SU-DHL-6 (cell line): Measurements from ENCODE around the gene CLSTN3.

Experiments
- H2AFZ ChIP-seq: fragments of 200-600 bp; sonication (generic); 2 replicates; pipeline ENCODE4 v1.6.1; 2014; ENCODE audit warnings: low read depth, mild to moderate bottlenecking, moderate library complexity, mixed read lengths, antibody characterized with exemption, low read length; ENCODE audit not compliant: severe bottlenecking
- H3F3A ChIP-seq: fragments of 200-600 bp; shearing (Covaris generic); 2 replicates; pipeline ENCODE4 v1.6.0; 2016; ENCODE audit warnings: antibody characterized with exemption, mild to moderate bottlenecking; ENCODE audit not compliant: insufficient read depth
- H3K27ac ChIP-seq: fragments of 200-600 bp; sonication (generic); 2 replicates; pipeline ENCODE4 v1.5.1; 2016; ENCODE audit warnings: low read depth, mild to moderate bottlenecking, low read length, moderate library complexity, mixed read lengths
- H3K27me3 ChIP-seq: fragments of 200-600 bp; sonication (generic), shearing (Covaris generic); 2 replicates; pipeline ENCODE4 v1.6.0; 2014; ENCODE audit warnings: mild to moderate bottlenecking, low read length
- H3K36me3 ChIP-seq: fragments of 200-600 bp; sonication (generic); 2 replicates; pipeline ENCODE4 v1.6.1; 2014; ENCODE audit warnings: mild to moderate bottlenecking, low read length, mixed read lengths
- H3K4me2 ChIP-seq: fragments of 300-600, 200-600 bp; shearing (Covaris generic), sonication (generic); 2 replicates; pipeline ENCODE4 v1.6.0; 2014; ENCODE audit warnings: low read length, low read depth, mild to moderate bottlenecking; ENCODE audit not compliant: poor library complexity, severe bottlenecking
- H3K4me3 ChIP-seq: fragments of 200-600 bp; sonication (generic); 2 replicates; pipeline ENCODE4 v1.5.1; 2014; ENCODE audit warnings: antibody characterized with exemption, low read length, mild to moderate bottlenecking, mixed read lengths; ENCODE audit not compliant: insufficient read depth, poor library complexity, severe bottlenecking
- H3K79me2 ChIP-seq: fragments of 200-600 bp; sonication (generic); 2 replicates; pipeline ENCODE4 v1.6.1; 2014; ENCODE audit warnings: mild to moderate bottlenecking, low read length, moderate library complexity; ENCODE audit not compliant: insufficient read depth
- H3K9ac ChIP-seq: fragments of 200-600 bp; sonication (generic); 2 replicates; pipeline ENCODE4 v1.7.0; 2014; ENCODE audit warnings: mild to moderate bottlenecking, low read length
- H3K9me2 ChIP-seq: fragments of 200-600 bp; sonication (generic); replicated peaks from 2 replicates; pipeline ENCODE4 v1.6.1; 2014; ENCODE audit warnings: low read length; ENCODE audit not compliant: insufficient read depth
- H3K9me3 ChIP-seq: fragments of 200-600 bp; sonication (generic); 2 replicates; pipeline ENCODE4 v1.6.1; 2014; ENCODE audit warnings: low read length, mixed read lengths; ENCODE audit not compliant: insufficient read depth
- H4K20me1 ChIP-seq: fragments of 200-600 bp; sonication (generic); 2 replicates; pipeline ENCODE4 v1.6.1; 2014; ENCODE audit warnings: low read depth, mild to moderate bottlenecking, antibody characterized with exemption, low read length, moderate library complexity, mixed read lengths
- EZH2phosphoT487 ChIP-seq: fragments of 200-600 bp; sonication (generic), shearing (Covaris generic); conservative IDR thresholded peaks from 2 replicates; pipeline ENCODE4 v1.6.1; 2018; ENCODE audit warnings: mild to moderate bottlenecking, antibody characterized with exemption, low read length, moderate library complexity, mixed read lengths
- TF ChIP-seq, protein P1 (sequence below): fragments of 200-600 bp; sonication (generic); IDR thresholded peaks from one replicate; pipeline ENCODE4 v1.5.1; 2017; ENCODE audit warnings: antibody characterized with exemption, mild to moderate bottlenecking, low read length, moderate library complexity; ENCODE audit not compliant: insufficient read depth, poor library complexity, severe bottlenecking

Gene CLSTN3

DNA sequence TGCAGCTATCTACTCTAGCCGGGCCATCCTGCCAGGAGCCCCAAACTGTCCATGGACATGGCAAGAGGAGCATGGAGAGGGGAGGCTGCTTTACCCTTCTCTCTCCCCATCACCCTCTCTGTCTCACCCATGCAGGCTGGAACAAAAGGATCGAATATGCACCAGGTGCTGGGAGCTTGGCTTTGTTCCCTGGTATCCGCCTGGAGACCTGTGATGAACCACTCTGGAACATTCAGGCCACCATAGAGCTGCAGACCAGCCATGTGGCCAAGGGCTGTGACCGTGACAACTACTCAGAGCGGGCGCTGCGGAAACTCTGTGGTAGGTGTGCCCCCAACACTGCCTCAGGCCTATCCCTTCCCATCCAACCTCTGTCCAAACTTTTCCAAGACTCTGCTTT is 5.9 kb downstream of the CLSTN3 start:
- TF ChIP-seq EZH2phosphoT487 = no peak
- TF ChIP-seq, protein P1, sequence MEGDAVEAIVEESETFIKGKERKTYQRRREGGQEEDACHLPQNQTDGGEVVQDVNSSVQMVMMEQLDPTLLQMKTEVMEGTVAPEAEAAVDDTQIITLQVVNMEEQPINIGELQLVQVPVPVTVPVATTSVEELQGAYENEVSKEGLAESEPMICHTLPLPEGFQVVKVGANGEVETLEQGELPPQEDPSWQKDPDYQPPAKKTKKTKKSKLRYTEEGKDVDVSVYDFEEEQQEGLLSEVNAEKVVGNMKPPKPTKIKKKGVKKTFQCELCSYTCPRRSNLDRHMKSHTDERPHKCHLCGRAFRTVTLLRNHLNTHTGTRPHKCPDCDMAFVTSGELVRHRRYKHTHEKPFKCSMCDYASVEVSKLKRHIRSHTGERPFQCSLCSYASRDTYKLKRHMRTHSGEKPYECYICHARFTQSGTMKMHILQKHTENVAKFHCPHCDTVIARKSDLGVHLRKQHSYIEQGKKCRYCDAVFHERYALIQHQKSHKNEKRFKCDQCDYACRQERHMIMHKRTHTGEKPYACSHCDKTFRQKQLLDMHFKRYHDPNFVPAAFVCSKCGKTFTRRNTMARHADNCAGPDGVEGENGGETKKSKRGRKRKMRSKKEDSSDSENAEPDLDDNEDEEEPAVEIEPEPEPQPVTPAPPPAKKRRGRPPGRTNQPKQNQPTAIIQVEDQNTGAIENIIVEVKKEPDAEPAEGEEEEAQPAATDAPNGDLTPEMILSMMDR = no peak
- Histone ChIP-seq H3K27me3 (no peaks in the 10 kb centered on the region), H3K27ac (no peak overlapping the region), H3K79me2 (no peaks in the 10 kb centered on the region), H2AFZ (no peak overlapping the region), H4K20me1 (no peaks in the 10 kb centered on the region), H3K9ac (no peak overlapping the region), H3K4me2 (no peak overlapping the region), H3K36me3 (no peaks in the 10 kb centered on the region), H3F3A (no peaks in the 10 kb centered on the region), H3K9me3 (no peaks in the 10 kb centered on the region), H3K4me3 (no peak overlapping the region), H3K9me2 (no peaks in the 10 kb centered on the region)

DNA sequence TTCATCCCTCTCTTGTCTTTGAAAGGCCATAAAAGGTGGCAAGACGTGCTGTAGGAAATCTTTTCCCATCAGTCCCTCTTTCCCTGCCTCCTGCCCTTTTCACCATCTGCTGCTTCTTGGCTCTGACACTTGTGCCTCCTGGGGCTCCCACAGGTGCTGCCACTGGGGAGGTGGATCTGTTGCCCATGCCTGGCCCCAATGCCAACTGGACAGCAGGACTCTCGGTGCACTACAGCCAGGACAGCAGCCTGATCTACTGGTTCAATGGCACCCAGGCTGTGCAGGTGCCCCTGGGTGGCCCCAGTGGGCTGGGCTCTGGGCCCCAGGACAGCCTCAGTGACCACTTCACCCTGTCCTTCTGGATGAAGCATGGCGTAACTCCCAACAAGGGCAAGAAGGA is 6.5 kb downstream of the CLSTN3 start:
- Histone ChIP-seq H3F3A (no peaks in the 10 kb centered on the region), H3K9ac (no peak overlapping the region), H3K79me2 (no peaks in the 10 kb centered on the region), H3K9me3 (no peaks in the 10 kb centered on the region), H3K4me3 (no peak overlapping the region), H3K36me3 (no peaks in the 10 kb centered on the region), H4K20me1 (no peaks in the 10 kb centered on the region), H2AFZ (no peak overlapping the region), H3K4me2 (no peak overlapping the region), H3K27me3 (no peaks in the 10 kb centered on the region), H3K9me2 (no peaks in the 10 kb centered on the region), H3K27ac (no peak overlapping the region)
- no peak for TF ChIP-seq EZH2phosphoT487
- TF ChIP-seq, protein P1 = no peak

DNA sequence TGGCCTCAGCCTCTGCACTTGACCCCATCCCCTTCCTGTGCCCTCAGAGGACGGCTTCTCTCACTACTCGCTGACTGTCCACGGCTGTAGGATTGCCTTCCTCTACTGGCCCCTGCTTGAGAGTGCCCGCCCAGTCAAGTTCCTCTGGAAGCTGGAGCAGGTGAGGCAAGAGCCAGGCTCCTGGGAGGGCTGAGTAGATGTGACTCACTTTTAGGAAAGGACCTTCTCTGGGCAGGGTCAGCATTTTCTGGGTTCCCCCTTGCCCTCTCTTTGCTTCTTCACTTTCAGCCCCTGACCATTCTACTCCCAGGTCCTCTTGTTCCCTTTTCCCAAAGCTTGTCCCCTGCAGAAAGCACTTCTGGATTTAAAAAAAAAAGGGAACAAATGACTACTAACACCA is 7.7 kb downstream of the CLSTN3 start:
- Histone ChIP-seq H3F3A (no peaks in the 10 kb centered on the region), H2AFZ (no peak overlapping the region), H3K27ac (no peak overlapping the region), H4K20me1 (no peaks in the 10 kb centered on the region), H3K9me3 (no peaks in the 10 kb centered on the region), H3K9me2 (no peaks in the 10 kb centered on the region), H3K79me2 (no peaks in the 10 kb centered on the region), H3K27me3 (no peaks in the 10 kb centered on the region), H3K9ac (no peak overlapping the region), H3K4me2 (no peak overlapping the region), H3K36me3 (no peaks in the 10 kb centered on the region), H3K4me3 (no peak overlapping the region)
- no peak for TF ChIP-seq EZH2phosphoT487
- TF ChIP-seq, protein P1 = no peak
